ENCODE data around the gene PIH1D2. TPM values are rescaled to one million over a fixed set of nuclear protein-coding genes. Genes with fewer than 3 reads are reported as not detected.

Gene PIH1D2
- total and polyA plus RNA-seq, 9 of the 15 experiments (the other 6 are each of a cell fraction or from before 2014, with no cell fraction given): 1.5 to 5.4 (median 3.0) TPM

DNA sequence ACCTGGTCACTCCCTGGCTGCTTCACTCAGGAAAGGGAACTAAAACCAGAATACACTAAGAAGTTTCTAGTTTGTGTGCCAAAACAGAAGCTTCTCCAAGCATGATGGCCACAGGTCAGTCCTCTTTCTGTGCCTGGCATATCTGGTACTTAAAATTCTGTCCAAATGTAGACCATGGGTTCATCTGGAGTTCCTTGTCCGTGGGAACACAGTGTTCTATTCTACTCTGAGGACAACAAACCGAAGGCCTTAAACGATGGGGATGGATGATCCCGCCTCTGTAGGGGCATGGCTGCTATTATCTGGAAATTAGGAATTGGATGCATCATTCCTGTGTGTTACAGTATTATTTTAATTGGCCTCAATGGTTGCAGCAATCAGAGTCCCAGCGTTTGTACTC is 54.8 kb downstream of the PIH1D2 start:
- CTCF ChIA-PET (ENCODE audit: low intra/inter-chr PET ratio): no interaction called here
- no peaks in the 10 kb centered on the region for H3K9me3 ChIP-seq (replicated peaks; ENCODE audit: control insufficient read depth, insufficient read depth, low read depth, low read length)
- POLR2A ChIA-PET: interaction anchor here (1.3 kb wide), 1 partner anchor 34 kb away, joined by 4 read pairs; no protein-coding TSS in a partner anchor
- DNase-seq (ENCODE audit: extremely low read depth in 1 of 4, low spot score in 3 of 4) (no peak), FAIRE-seq (no peak), ATAC-seq (no peak)
- in situ Hi-C loops (cut with MboI) (no loop called here), intact Hi-C loops (cut with micrococcal nuclease) (no loop called here)
- no TSS peak for BruUV-seq (replicated peaks)
- H3K9ac ChIP-seq (ENCODE audit: insufficient read depth in 1 of 2, low read depth in 2 of 2, low read length in 2 of 2): no peak overlapping the region
- H3K27me3 ChIP-seq (ENCODE audit: control insufficient read depth in 2 of 2, insufficient read depth in 2 of 2, low read length in 2 of 2): no peaks in the 10 kb centered on the region
- H3K4me2 ChIP-seq (ENCODE audit: insufficient read depth, low read length): no peak overlapping the region
- WGBS (ENCODE audit: insufficient coverage, low coverage, missing lambda C conversion rate): 60% methylated on average over 5 of the region's 5 CpGs
- H3K79me2 ChIP-seq (ENCODE audit: control insufficient read depth, insufficient read depth, low read length): peaks cover 2% of the 10 kb centered on the region; the same call in 2 of the 3 replicates
- H3K9me1 ChIP-seq (ENCODE audit: control insufficient read depth, insufficient read depth, low read length): no peaks in the 10 kb centered on the region
- no peak overlapping the region for H3K27ac ChIP-seq (ENCODE audit: extremely low read depth, low read depth, low read length)
- no peak overlapping the region for H3K4me3 ChIP-seq
- H3K4me1 ChIP-seq (replicated peaks in 1 of 2; ENCODE audit: control insufficient read depth in 2 of 2, insufficient read depth in 2 of 2, low read length in 2 of 2): peaks cover 2 to 4% of the 10 kb centered on the region in 2 experiments; a peak in 2 of 5 replicates
- H4K20me1 ChIP-seq (replicated peaks; ENCODE audit: control insufficient read depth, insufficient read depth, low read length): no peaks in the 10 kb centered on the region
- peaks cover 18% of the 10 kb centered on the region; the same call in 2 of the 3 replicates for H3K36me3 ChIP-seq (ENCODE audit: control insufficient read depth, insufficient read depth, low read length)
- H2AFZ ChIP-seq (ENCODE audit: low read depth, low read length): no peak overlapping the region
- TF ChIP-seq LEF1 (IDR thresholded peaks at IDR 0.05) (no peak), ARID3B (CRISPR knock-in tag; IDR thresholded peaks at IDR 0.05; ENCODE audit: borderline replicate concordance) (no peak), GTF2F1 (IDR thresholded peaks at IDR 0.05; ENCODE audit: low read depth, low read length) (no peak), ZBTB34 (CRISPR knock-in tag; IDR thresholded peaks at IDR 0.05) (no peak), ZNF511 (CRISPR knock-in tag; IDR thresholded peaks at IDR 0.05) (no peak), SNRNP70 (optimal IDR thresholded peaks at IDR 0.05; ENCODE audit: low read depth, low read length) (no peak), KAT7 (CRISPR knock-in tag; IDR thresholded peaks at IDR 0.05; ENCODE audit: borderline replicate concordance) (no peak), FOSL1 (tag; conservative IDR thresholded peaks at IDR 0.05) (no peak), ZNF224 (CRISPR knock-in tag; IDR thresholded peaks at IDR 0.05) (no peak), XRCC3 (IDR thresholded peaks at IDR 0.05) (no peak), GTF2B (IDR thresholded peaks at IDR 0.05; ENCODE audit: extremely low read depth, insufficient read length) (no peak), ZBTB49 (CRISPR knock-in tag; IDR thresholded peaks at IDR 0.05; ENCODE audit: borderline replicate concordance) (no peak), PTRF (tag; IDR thresholded peaks at IDR 0.05) (no peak), PRPF4 (IDR thresholded peaks at IDR 0.05; ENCODE audit: insufficient read depth, low read depth, low read length, poor library complexity, severe bottlenecking) (no peak)
- TF ChIP-seq, protein P1, sequence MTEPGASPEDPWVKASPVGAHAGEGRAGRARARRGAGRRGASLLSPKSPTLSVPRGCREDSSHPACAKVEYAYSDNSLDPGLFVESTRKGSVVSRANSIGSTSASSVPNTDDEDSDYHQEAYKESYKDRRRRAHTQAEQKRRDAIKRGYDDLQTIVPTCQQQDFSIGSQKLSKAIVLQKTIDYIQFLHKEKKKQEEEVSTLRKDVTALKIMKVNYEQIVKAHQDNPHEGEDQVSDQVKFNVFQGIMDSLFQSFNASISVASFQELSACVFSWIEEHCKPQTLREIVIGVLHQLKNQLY (CRISPR knock-in tag; conservative IDR thresholded peaks at IDR 0.05): no peak
